Common myeloid progenitor, CD34-positive (primary cell): ENCODE results near the gene ADD1.
A peak's percentile ranks its signal among the peaks of the same experiment; 100 is the strongest.

ENCODE experiments used
- CTCF ChIA-PET: fragments of 350-600 bp; sonication (Branson Sonifier 250); formaldehyde crosslinking; loops from one replicate; lab custom pipeline; 2021; ENCODE audit warnings: antibody characterized with exemption; lab: Charles Lee
- POLR2A ChIA-PET: fragments of 350-600 bp; sonication (Branson Sonifier 250); formaldehyde crosslinking; loops from one replicate; lab custom pipeline; 2021; ENCODE audit warnings: antibody characterized with exemption; lab: Charles Lee
- DNase-seq, 3 donors: peaks; one replicate each; pipeline versions ENCODE4 v3.0.0 to v3.0.0-alpha.2; 2013
- H3K27ac ChIP-seq, 2 experiments: 1 replicate in 1 of 2; 2 replicates in 1 of 2; pipeline ENCODE4 v1.7.0; 2013; ENCODE audit warnings: inconsistent platforms in 2 of 2, low read length in 2 of 2, mild to moderate bottlenecking in 2 of 2, low read depth in 1 of 2, moderate library complexity in 1 of 2; ENCODE audit not compliant: severe bottlenecking in 2 of 2, insufficient read depth in 1 of 2, poor library complexity in 1 of 2
- H3K27me3 ChIP-seq, 5 experiments: replicated peaks in 2 of 5; 1 replicate in 3 of 5; 2 replicates in 2 of 5; pipeline versions ENCODE4 v1.6.1 to v1.7.0; 2013; ENCODE audit warnings: low read length in 4 of 5, mild to moderate bottlenecking in 2 of 5, moderate library complexity in 2 of 5, inconsistent platforms in 1 of 5; ENCODE audit not compliant: insufficient read depth in 5 of 5, control insufficient read depth in 4 of 5
- H3K36me3 ChIP-seq, 4 experiments: 1 replicate in 2 of 4; 2 replicates in 2 of 4; pipeline versions ENCODE4 v1.6.1 to v1.7.0; 2013; ENCODE audit warnings: low read length in 3 of 4, control low read depth in 1 of 4, mild to moderate bottlenecking in 1 of 4; ENCODE audit not compliant: control insufficient read depth in 4 of 4, insufficient read depth in 4 of 4
- H3K4me1 ChIP-seq, 4 experiments: 1 replicate in 3 of 4; 2 replicates in 1 of 4; pipeline versions ENCODE4 v1.6.1 to v1.7.1; 2013; ENCODE audit warnings: low read length in 3 of 4, mild to moderate bottlenecking in 3 of 4, control low read depth in 1 of 4, inconsistent platforms in 1 of 4, moderate library complexity in 1 of 4; ENCODE audit not compliant: control insufficient read depth in 4 of 4, insufficient read depth in 4 of 4; ENCODE audit errors: control extremely low read depth in 1 of 4
- H3K4me3 ChIP-seq, 7 experiments: 1 replicate in 4 of 7; 2 replicates in 3 of 7; pipeline versions ENCODE4 v1.5.1 to v1.7.0; 2013; ENCODE audit warnings: mild to moderate bottlenecking in 7 of 7, low read length in 6 of 7, moderate library complexity in 6 of 7, inconsistent platforms in 2 of 7, low read depth in 2 of 7, control low read depth in 1 of 7; ENCODE audit not compliant: insufficient read depth in 4 of 7, control insufficient read depth in 1 of 7; ENCODE audit errors: extremely low read depth in 1 of 7
- H3K9me3 ChIP-seq, 5 experiments: 1 replicate in 4 of 5; 2 replicates in 1 of 5; pipeline versions ENCODE4 v1.6.1 to v1.7.1; 2013; ENCODE audit warnings: low read length in 4 of 5, mild to moderate bottlenecking in 2 of 5, inconsistent platforms in 1 of 5, low read depth in 1 of 5, moderate library complexity in 1 of 5; ENCODE audit not compliant: control insufficient read depth in 4 of 5, insufficient read depth in 2 of 5; ENCODE audit errors: control extremely low read depth in 1 of 5
- WGBS: methylation state at CpG from one replicate; pipeline ENCODE4 v1.1.5; 2013; ENCODE audit not compliant: insufficient coverage; 5-methylcytosine and 5-hydroxymethylcytosine counted together

The ADD1 gene

GRCh38 chr4:2806390-2807355 lies 37.0 kb upstream of the ADD1 start:
- H3K4me3 ChIP-seq, result no peak overlapping the region
- peak overlapping the region in 1 of 2 experiments; percentile 14 for H3K27ac ChIP-seq
- H3K4me1 ChIP-seq, result peaks cover 0 to 77% (median 66%) of the 10 kb centered on the region in 4 experiments
- CTCF ChIA-PET, result interaction anchor here (1.5 to 1.9 kb wide), 2 partner anchors 9 to 36 kb away, joined by 3 to 5 read pairs; no protein-coding TSS in a partner anchor
- DNase-seq, result peak in 1 of 3 donors; percentile 33
- 79% methylated on average over 22 of the region's 28 CpGs for WGBS
- POLR2A ChIA-PET, result no interaction called here
- H3K27me3 ChIP-seq, result no peaks in the 10 kb centered on the region
- no peaks in the 10 kb centered on the region for H3K9me3 ChIP-seq
- no peaks in the 10 kb centered on the region for H3K36me3 ChIP-seq

- H3K36me3 ChIP-seq, result no peaks in the 10 kb centered on the region
- no peaks in the 10 kb centered on the region for H3K9me3 ChIP-seq
- H3K4me3 ChIP-seq, result no peak overlapping the region
- no peak overlapping the region for H3K27ac ChIP-seq
- H3K27me3 ChIP-seq, result no peaks in the 10 kb centered on the region
- DNase-seq, result no peak
- peaks cover 0 to 76% (median 71%) of the 10 kb centered on the region in 4 experiments for H3K4me1 ChIP-seq
- WGBS, result 96% methylated on average over 7 of the region's 13 CpGs
- CTCF ChIA-PET, result interaction anchor here (1.9 kb wide), 1 partner anchor 10 kb away, joined by 5 read pairs; no protein-coding TSS in a partner anchor
- POLR2A ChIA-PET, result no interaction called here
Observed at GRCh38 chr4:2807571-2807970, 36.1 kb upstream of the ADD1 start.

GRCh38 chr4:2808001-2808400 lies 35.6 kb upstream of the ADD1 start:
- Histone ChIP-seq H3K4me1 (peaks cover 0 to 75% (median 73%) of the 10 kb centered on the region in 4 experiments), H3K27ac (no peak overlapping the region)
- POLR2A ChIA-PET, result no interaction called here

GRCh38 chr4:2809610-2810180 lies 33.9 kb upstream of the ADD1 start:
- 96% methylated on average over 7 of the region's 10 CpGs for WGBS
- Histone ChIP-seq H3K4me3 (peak overlapping the region in 1 of 7 experiments; percentile 28), H3K36me3 (peaks cover 0 to 12% (median 0%) of the 10 kb centered on the region in 4 experiments), H3K9me3 (no peaks in the 10 kb centered on the region), H3K4me1 (peaks cover 1 to 78% (median 76%) of the 10 kb centered on the region in 4 experiments), H3K27ac (no peak overlapping the region), H3K27me3 (no peaks in the 10 kb centered on the region)
- ChIA-PET POLR2A (interaction anchor here (1.4 to 2.2 kb wide), 2 partner anchors 9 to 11 kb away, joined by 4 to 8 read pairs; no protein-coding TSS in a partner anchor), CTCF (interaction anchor here (0.7 to 4.9 kb wide), 5 partner anchors 10 to 69 kb away, joined by 3 to 34 read pairs (median 4); no protein-coding TSS in a partner anchor)
- no peak for DNase-seq

More at GRCh38 chr4:2808001-2808400, 35.6 kb upstream of the ADD1 start:
- no peaks in the 10 kb centered on the region for H3K36me3 ChIP-seq
- H3K27me3 ChIP-seq, result no peaks in the 10 kb centered on the region
- no peak for DNase-seq
- WGBS, result 90% methylated on average over 5 of the region's 7 CpGs
- no peak overlapping the region for H3K4me3 ChIP-seq
- CTCF ChIA-PET, result interaction anchor here (1.9 kb wide), 1 partner anchor 10 kb away, joined by 5 read pairs; no protein-coding TSS in a partner anchor
- no peaks in the 10 kb centered on the region for H3K9me3 ChIP-seq

GRCh38 chr4:2810388-2810787 lies 33.3 kb upstream of the ADD1 start:
- POLR2A ChIA-PET, result interaction anchor here (1.2 to 2.2 kb wide), 3 partner anchors 9 to 24 kb away, joined by 3 to 8 read pairs (median 4); no protein-coding TSS in a partner anchor
- CTCF ChIA-PET, result interaction anchor here (1.0 to 4.9 kb wide), 4 partner anchors 11 to 69 kb away, joined by 3 to 34 read pairs (median 4); no protein-coding TSS in a partner anchor
- H3K4me3 ChIP-seq, result peak overlapping the region in 2 of 7 experiments; percentile 7 to 28
- 52% methylated on average over 9 of the region's 10 CpGs for WGBS
- peaks cover 1 to 77% (median 74%) of the 10 kb centered on the region in 4 experiments for H3K4me1 ChIP-seq
- H3K27me3 ChIP-seq, result no peaks in the 10 kb centered on the region
- peak in 1 of 3 donors; percentile 37 for DNase-seq
- peaks cover 0 to 16% (median 0%) of the 10 kb centered on the region in 4 experiments for H3K36me3 ChIP-seq
- H3K27ac ChIP-seq, result no peak overlapping the region
- no peaks in the 10 kb centered on the region for H3K9me3 ChIP-seq

GRCh38 chr4:2811830-2812611 lies 31.6 kb upstream of the ADD1 start:
- POLR2A ChIA-PET, result interaction anchor here (0.5 to 1.1 kb wide), 4 partner anchors 14 to 70 kb away, joined by 3 to 4 read pairs (median 3); no protein-coding TSS in a partner anchor
- peak overlapping the region in 1 of 2 experiments; percentile 60 for H3K27ac ChIP-seq
- H3K9me3 ChIP-seq, result no peaks in the 10 kb centered on the region
- H3K4me1 ChIP-seq, result peaks cover 5 to 77% (median 68%) of the 10 kb centered on the region in 4 experiments
- DNase-seq, result peak; percentile 64 to 93 (median 87)
- 3% methylated on average over 19 of the region's 21 CpGs for WGBS
- H3K36me3 ChIP-seq, result peaks cover 0 to 16% (median 0%) of the 10 kb centered on the region in 4 experiments
- CTCF ChIA-PET, result interaction anchor here (0.6 to 4.9 kb wide), 8 partner anchors 8 to 64 kb away, joined by 3 to 34 read pairs (median 4); no protein-coding TSS in a partner anchor
- H3K4me3 ChIP-seq, result peak overlapping the region in 5 of 7 experiments; percentile 31 to 77 (median 61)
- H3K27me3 ChIP-seq, result no peaks in the 10 kb centered on the region
